BJ (cell line): ENCODE measurements around the gene MBOAT7. TPM values are rescaled to one million over a fixed set of nuclear protein-coding genes. Genes with fewer than 3 reads are reported as not detected.
"Not testable (repeated sequence)": the region's sequence is repeated elsewhere in the genome, so short reads cannot be mapped to it uniquely, and the experiment has no call there.

ENCODE experiments used
- CTCF ChIA-PET: fragments of 350-600 bp; formaldehyde crosslinking; extraction: SDS; loops from one replicate; lab custom pipeline; 2021; ENCODE audit warnings: antibody characterized with exemption, inconsistent platforms; lab: Yijun Ruan, JAX
- POLR2A ChIA-PET: fragments of 300-600 bp; sonication (Branson Sonifier 250); formaldehyde crosslinking; extraction: SDS; loops from one replicate; lab custom pipeline; 2021; ENCODE audit warnings: antibody characterized with exemption; lab: Charles Lee
- DNase-seq: peaks from one replicate; pipeline ENCODE4 v3.0.0-alpha.2; 2011; ENCODE audit warnings: low read depth
- H3K27me3 ChIP-seq: 2 replicates; pipeline ENCODE4 v1.6.0; 2011; ENCODE audit warnings: low read length; ENCODE audit not compliant: control insufficient read depth, insufficient read depth
- H3K36me3 ChIP-seq: 2 replicates; pipeline ENCODE4 v1.5.1; 2011; ENCODE audit warnings: low read length; ENCODE audit not compliant: control insufficient read depth, insufficient read depth
- H3K4me3 ChIP-seq: 2 replicates; pipeline ENCODE4 v1.5.1; 2011; ENCODE audit warnings: low read depth, mild to moderate bottlenecking, control low read depth, low read length
- CTCF ChIP-seq: IDR thresholded peaks from 2 replicates; pipeline ENCODE4 v1.5.1; 2011; ENCODE audit warnings: low read depth, mild to moderate bottlenecking, control low read depth, inconsistent platforms, low read length, moderate library complexity; ENCODE audit not compliant: insufficient read depth
- polyA plus RNA-seq: library from polyadenylated mRNA; depleted of rRNA; stranded (reverse); fragments of >200 nt; gene quantifications from 2 replicates; pipeline ENCODE4 v1.2.3, GENCODE V29; 2011

The MBOAT7 gene
- polyA plus RNA-seq, 1 experiment: 101 TPM

- H3K27me3 ChIP-seq: no peaks in the 10 kb centered on the region; the same call in 1 of the 2 replicates
- no peaks in the 10 kb centered on the region for H3K36me3 ChIP-seq
- DNase-seq: no peak
- no peak overlapping the region for H3K4me3 ChIP-seq
- POLR2A ChIA-PET: no interaction called here
- CTCF ChIA-PET: interaction anchor here (0.6 to 1.3 kb wide), 2 partner anchors 18 to 61 kb away, joined by 3 read pairs; no protein-coding TSS in a partner anchor
- TF ChIP-seq CTCF: no peak
Observed at GRCh38 chr19:54229146-54229545, 39.8 kb upstream of the MBOAT7 start.

GRCh38 chr19:54224619-54225018, 35.2 kb upstream of the MBOAT7 start:
- POLR2A ChIA-PET, CTCF ChIA-PET, H3K4me3 ChIP-seq, H3K36me3 ChIP-seq, DNase-seq, H3K27me3 ChIP-seq: not testable (repeated sequence)

- CTCF ChIA-PET: interaction anchor here (1.1 kb wide), 1 partner anchor 55 kb away, joined by 3 read pairs; no protein-coding TSS in a partner anchor
- H3K36me3 ChIP-seq, POLR2A ChIA-PET, H3K4me3 ChIP-seq, DNase-seq, H3K27me3 ChIP-seq: not testable (repeated sequence)
Observed at GRCh38 chr19:54223937-54224281, 34.5 kb upstream of the MBOAT7 start.

GRCh38 chr19:54223277-54223936, 34.0 kb upstream of the MBOAT7 start:
- POLR2A ChIA-PET, DNase-seq, H3K36me3 ChIP-seq, H3K4me3 ChIP-seq, H3K27me3 ChIP-seq: not testable (repeated sequence)
- CTCF ChIA-PET: interaction anchor here (1.1 kb wide), 1 partner anchor 54 kb away, joined by 3 read pairs; no protein-coding TSS in a partner anchor

GRCh38 chr19:54222474-54223276, 33.3 kb upstream of the MBOAT7 start, which contains the start of gene LILRB3:
TSS of gene LILRB3 (minus strand) at chr19:54223007. CDS start at chr19:54222976, 31 bp downstream.
- DNase-seq, H3K27me3 ChIP-seq, POLR2A ChIA-PET, H3K36me3 ChIP-seq, H3K4me3 ChIP-seq: not testable (repeated sequence)
- CTCF ChIA-PET: interaction anchor here (1.2 kb wide), 1 partner anchor 54 kb away, joined by 3 read pairs; no protein-coding TSS in a partner anchor

- H3K27me3 ChIP-seq, H3K36me3 ChIP-seq, DNase-seq, H3K4me3 ChIP-seq, POLR2A ChIA-PET: not testable (repeated sequence)
- CTCF ChIA-PET: interaction anchor here (1.0 to 1.2 kb wide), 2 partner anchors 10 to 53 kb away, joined by 3 to 4 read pairs; no protein-coding TSS in a partner anchor
Observed at GRCh38 chr19:54221947-54222346, 32.6 kb upstream of the MBOAT7 start.

- CTCF ChIA-PET, DNase-seq, H3K4me3 ChIP-seq, POLR2A ChIA-PET, H3K27me3 ChIP-seq, H3K36me3 ChIP-seq: not testable (repeated sequence)
Observed at GRCh38 chr19:54219702-54220101, 30.3 kb upstream of the MBOAT7 start.
